H9 (cell line): ENCODE results near the gene TNFRSF4. TPM values are rescaled to one million over a fixed set of nuclear protein-coding genes. Genes with fewer than 3 reads are reported as not detected.

ENCODE experiments used
- DNase-seq: peaks from one replicate; pipeline ENCODE4 v3.0.0-alpha.2; 2017
- H2AFZ ChIP-seq: one replicate; pipeline ENCODE4 v1.6.1; 2013; ENCODE audit warnings: mild to moderate bottlenecking, low read length, control low read depth, moderate library complexity
- H2AK5ac ChIP-seq: 2 replicates; pipeline ENCODE4 v1.6.1; 2013; ENCODE audit warnings: low read length, control low read depth, mixed read lengths; ENCODE audit not compliant: insufficient read length
- H2BK120ac ChIP-seq: one replicate; pipeline ENCODE4 v1.6.1; 2013; ENCODE audit warnings: low read depth, mild to moderate bottlenecking, low read length, control low read depth, inconsistent platforms; ENCODE audit not compliant: poor library complexity, severe bottlenecking
- H2BK12ac ChIP-seq: 2 replicates; pipeline ENCODE4 v1.6.1; 2013; ENCODE audit warnings: low read length, control low read depth, mixed read lengths, low read depth; ENCODE audit not compliant: insufficient read length
- H2BK15ac ChIP-seq: 2 replicates; pipeline ENCODE4 v1.6.1; 2013; ENCODE audit warnings: low read depth, low read length, control low read depth
- H2BK20ac ChIP-seq: one replicate; pipeline ENCODE4 v1.6.1; 2013; ENCODE audit warnings: low read depth, mild to moderate bottlenecking, low read length, control low read depth, inconsistent platforms; ENCODE audit not compliant: poor library complexity, severe bottlenecking
- H2BK5ac ChIP-seq: 2 replicates; pipeline ENCODE4 v1.6.1; 2013; ENCODE audit warnings: low read length, control low read depth, mixed read lengths; ENCODE audit not compliant: insufficient read length
- H3K14ac ChIP-seq: 2 replicates; pipeline ENCODE4 v1.6.1; 2013; ENCODE audit warnings: low read length, control low read depth; ENCODE audit not compliant: insufficient read depth
- H3K18ac ChIP-seq: 2 replicates; pipeline ENCODE4 v1.6.1; 2013; ENCODE audit warnings: low read depth, mild to moderate bottlenecking, mixed read lengths, low read length, control low read depth; ENCODE audit not compliant: insufficient read length
- H3K23ac ChIP-seq: 2 replicates; pipeline ENCODE4 v1.6.1; 2013; ENCODE audit warnings: low read length, control low read depth, mixed read lengths, low read depth; ENCODE audit not compliant: insufficient read length
- H3K23me2 ChIP-seq: 2 replicates; pipeline ENCODE4 v1.6.1; 2013; ENCODE audit warnings: low read depth, mild to moderate bottlenecking, mixed read lengths, low read length, control low read depth; ENCODE audit not compliant: insufficient read length, poor library complexity, severe bottlenecking
- H3K27ac ChIP-seq: 2 replicates; pipeline ENCODE4 v1.5.1; 2013; ENCODE audit warnings: low read length, control low read depth, mixed read lengths, low read depth; ENCODE audit not compliant: insufficient read length
- H3K27me3 ChIP-seq: 2 replicates; pipeline ENCODE4 v1.6.1; 2013; ENCODE audit warnings: low read length, control low read depth, inconsistent platforms; ENCODE audit not compliant: insufficient read depth
- H3K4ac ChIP-seq: 2 replicates; pipeline ENCODE4 v1.6.1; 2013; ENCODE audit warnings: low read depth, mild to moderate bottlenecking, control low read depth, inconsistent platforms, low read length, moderate library complexity
- H3K4me1 ChIP-seq: 2 replicates; pipeline ENCODE4 v1.6.1; 2013; ENCODE audit warnings: low read length, control low read depth, inconsistent platforms; ENCODE audit not compliant: insufficient read depth
- H3K4me2 ChIP-seq: 2 replicates; pipeline ENCODE4 v1.6.1; 2013; ENCODE audit warnings: low read length, control low read depth, mixed read lengths; ENCODE audit not compliant: insufficient read length, insufficient read depth
- H3K56ac ChIP-seq: 2 replicates; pipeline ENCODE4 v1.6.1; 2013; ENCODE audit warnings: low read depth, mild to moderate bottlenecking, mixed read lengths, low read length, control low read depth; ENCODE audit not compliant: insufficient read length
- H3K79me1 ChIP-seq: 2 replicates; pipeline ENCODE4 v1.6.1; 2013; ENCODE audit warnings: low read depth, mild to moderate bottlenecking, moderate library complexity, low read length, control low read depth, inconsistent platforms; ENCODE audit not compliant: insufficient read depth, poor library complexity, severe bottlenecking
- H3K79me2 ChIP-seq: 2 replicates; pipeline ENCODE4 v1.6.1; 2013; ENCODE audit warnings: low read length, control low read depth, inconsistent platforms; ENCODE audit not compliant: insufficient read depth
- H3K9ac ChIP-seq: 2 replicates; pipeline ENCODE4 v1.6.1; 2013; ENCODE audit warnings: low read length, control low read depth, mixed read lengths; ENCODE audit not compliant: insufficient read length; ENCODE audit errors: extremely low read depth
- H3K9me3 ChIP-seq: one replicate; pipeline ENCODE4 v1.6.1; 2013; ENCODE audit warnings: low read depth, low read length, inconsistent platforms; ENCODE audit not compliant: control insufficient read depth
- H3T11ph ChIP-seq: one replicate; pipeline ENCODE4 v1.6.1; 2013; ENCODE audit warnings: mild to moderate bottlenecking, low read length, control low read depth, inconsistent platforms
- H4K20me1 ChIP-seq: one replicate; pipeline ENCODE4 v1.6.1; 2013; ENCODE audit not compliant: control insufficient read depth, insufficient read length, insufficient read depth
- H4K5ac ChIP-seq: 2 replicates; pipeline ENCODE4 v1.6.1; 2013; ENCODE audit warnings: low read depth, mild to moderate bottlenecking, mixed read lengths, low read length, control low read depth; ENCODE audit not compliant: insufficient read length
- H4K8ac ChIP-seq: replicated peaks from 2 replicates; pipeline ENCODE4 v1.6.1; 2013; ENCODE audit warnings: low read length, control low read depth, mixed read lengths, low read depth; ENCODE audit not compliant: insufficient read length
- H4K91ac ChIP-seq: 2 replicates; pipeline ENCODE4 v1.6.1; 2013; ENCODE audit warnings: low read depth, mild to moderate bottlenecking, moderate library complexity, mixed read lengths, low read length, control low read depth; ENCODE audit not compliant: insufficient read length
- H3K27ac Mint-ChIP-seq, 3 experiments: 2 replicates in 2 of 3; 3 replicates in 1 of 3; pipeline ENCODE4 v1.8.0; 2020 to 2021; ENCODE audit warnings: mixed read lengths in 3 of 3, mild to moderate bottlenecking in 1 of 3, moderate library complexity in 1 of 3
- H3K27me3 Mint-ChIP-seq: 2 replicates; pipeline ENCODE4 v1.8.0; 2021; ENCODE audit warnings: low read depth, mild to moderate bottlenecking, moderate library complexity, mixed read lengths
- H3K36me3 Mint-ChIP-seq, 3 experiments: 2 replicates in 2 of 3; 3 replicates in 1 of 3; pipeline ENCODE4 v1.8.0; 2020 to 2021; ENCODE audit warnings: low read depth in 3 of 3, mixed read lengths in 3 of 3; ENCODE audit not compliant: insufficient read depth in 1 of 3
- H3K4me1 Mint-ChIP-seq, 2 experiments: 2 replicates each; pipeline ENCODE4 v1.8.0; 2020; ENCODE audit warnings: mixed read lengths in 2 of 2
- H3K4me3 Mint-ChIP-seq, 2 experiments: 2 replicates in 1 of 2; 3 replicates in 1 of 2; pipeline ENCODE4 v1.8.0; 2020 to 2021; ENCODE audit warnings: mild to moderate bottlenecking in 2 of 2, mixed read lengths in 2 of 2, moderate library complexity in 1 of 2
- H3K9me3 Mint-ChIP-seq, 2 experiments: 2 replicates in 1 of 2; 3 replicates in 1 of 2; pipeline ENCODE4 v1.8.0; 2020; ENCODE audit warnings: mild to moderate bottlenecking in 2 of 2, mixed read lengths in 2 of 2, moderate library complexity in 1 of 2
- CTCF ChIP-seq: fragments of 200-600 bp; sonication (generic); conservative IDR thresholded peaks from 3 replicates; pipeline ENCODE4 v1.8.0; 2021; ENCODE audit warnings: antibody characterized with exemption, mild to moderate bottlenecking
- WGBS: extraction: QIAGEN DNeasy Blood & Tissue Kit; methylation state at CpG from one replicate; pipeline ENCODE4 v1.1.7; 2013; ENCODE audit warnings: missing lambda C conversion rate, low lambda C conversion rate, mixed read lengths; ENCODE audit not compliant: insufficient read length; ENCODE audit errors: extremely low coverage; 5-methylcytosine and 5-hydroxymethylcytosine counted together
- total RNA-seq: library from RNA; stranded (reverse); gene quantifications from 2 replicates; pipeline ENCODE4 v1.2.1, GENCODE V29; 2021

The TNFRSF4 gene
- total RNA-seq, 1 experiment from 2014 or later, result 0.24 TPM

- Mint-ChIP-seq H3K4me1 (peaks cover 8 to 21% of the 10 kb centered on the region in 2 experiments), H3K27ac (no peak overlapping the region; a peak in 1 of 7 replicates), H3K9me3 (peaks cover 0 to 4% of the 10 kb centered on the region in 2 experiments; a peak in 1 of 5 replicates), H3K27me3 (no peaks in the 10 kb centered on the region; the same call in 1 of the 2 replicates), H3K36me3 (peaks cover 12 to 17% (median 16%) of the 10 kb centered on the region in 3 experiments), H3K4me3 (no peak overlapping the region)
- Histone ChIP-seq H3K4me1 (no peaks in the 10 kb centered on the region), H3K79me1 (no peaks in the 10 kb centered on the region), H2BK5ac (no peak overlapping the region), H4K91ac (no peak overlapping the region), H3K23me2 (no peaks in the 10 kb centered on the region), H3K9me3 (no peaks in the 10 kb centered on the region), H4K20me1 (no peaks in the 10 kb centered on the region), H3K27me3 (no peaks in the 10 kb centered on the region), H3T11ph (no peak overlapping the region), H3K18ac (no peak overlapping the region), H2BK20ac (no peak overlapping the region), H3K9ac (no peak overlapping the region), H3K56ac (no peak overlapping the region), H4K5ac (no peak overlapping the region), H2AK5ac (no peak overlapping the region), H2BK120ac (no peak overlapping the region), H2BK12ac (no peak overlapping the region), H3K27ac (no peak overlapping the region), H4K8ac (no peak overlapping the region), H3K14ac (no peak overlapping the region; the same call in 1 of the 2 replicates), H3K79me2 (no peaks in the 10 kb centered on the region), H2BK15ac (no peak overlapping the region), H2AFZ (no peak overlapping the region), H3K23ac (no peak overlapping the region), H3K4me2 (no peak overlapping the region), H3K4ac (no peak overlapping the region)
- no CpG with 5 or more reads among the region's 34 CpGs for WGBS
- TF ChIP-seq CTCF, result no peak
- DNase-seq, result no peak
Measured at GRCh38 chr1:1236945-1237873, 23.3 kb upstream of the TNFRSF4 start.
